GM15510 (cell line): ENCODE results near the gene LDAH.

Source experiments
- POLR2A ChIP-seq: IDR thresholded peaks from 3 replicates; pipeline ENCODE4 v1.6.1; 2011; ENCODE audit warnings: borderline replicate concordance; ENCODE audit not compliant: insufficient read length; ENCODE audit errors: extremely low read depth

LDAH gene

DNA sequence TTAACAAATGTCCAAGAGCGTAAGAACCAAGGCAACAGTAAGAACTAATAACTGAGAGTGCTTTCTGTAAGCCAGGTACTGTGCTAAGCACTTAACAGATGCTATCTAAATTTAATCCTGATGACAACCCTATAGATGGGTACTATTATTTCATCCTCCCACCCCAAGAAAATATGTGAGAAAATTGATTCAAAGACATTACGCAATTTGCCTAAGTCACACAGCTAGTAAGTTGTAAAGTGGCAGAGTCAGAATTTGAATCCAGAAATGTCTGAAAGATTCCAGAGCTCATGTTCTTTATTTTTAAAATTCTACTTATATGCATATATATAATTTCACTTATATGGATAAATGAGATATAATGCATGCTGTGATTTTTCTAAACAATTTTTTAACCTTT, 10.1 kb downstream of the LDAH start:
- no peak for TF ChIP-seq POLR2A

DNA sequence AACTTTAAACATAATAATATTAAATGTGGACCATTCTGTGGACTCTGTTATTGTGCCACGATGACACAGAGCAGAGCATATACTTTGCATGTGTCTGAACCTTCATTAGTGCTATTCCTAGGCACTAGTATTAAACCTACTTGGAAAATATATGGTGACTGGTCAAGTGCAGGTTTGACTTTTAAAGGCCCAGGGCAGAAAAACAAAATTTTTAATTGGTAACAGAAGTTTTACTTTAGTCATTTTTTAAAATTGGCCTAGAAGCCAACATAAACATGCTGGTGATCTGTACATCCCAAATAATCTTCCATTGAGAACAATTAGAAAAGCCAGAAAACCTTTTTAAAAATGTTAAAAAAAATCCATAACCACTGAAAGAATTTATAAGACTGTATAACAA, 16.6 kb downstream of the LDAH start:
- TF ChIP-seq POLR2A, result no peak

GRCh38 chr2:20803974-20804373, 18.9 kb downstream of the LDAH start:
- no peak for TF ChIP-seq POLR2A

- TF ChIP-seq POLR2A, result no peak
Measured at GRCh38 chr2:20803226-20803682, 19.6 kb downstream of the LDAH start.

DNA sequence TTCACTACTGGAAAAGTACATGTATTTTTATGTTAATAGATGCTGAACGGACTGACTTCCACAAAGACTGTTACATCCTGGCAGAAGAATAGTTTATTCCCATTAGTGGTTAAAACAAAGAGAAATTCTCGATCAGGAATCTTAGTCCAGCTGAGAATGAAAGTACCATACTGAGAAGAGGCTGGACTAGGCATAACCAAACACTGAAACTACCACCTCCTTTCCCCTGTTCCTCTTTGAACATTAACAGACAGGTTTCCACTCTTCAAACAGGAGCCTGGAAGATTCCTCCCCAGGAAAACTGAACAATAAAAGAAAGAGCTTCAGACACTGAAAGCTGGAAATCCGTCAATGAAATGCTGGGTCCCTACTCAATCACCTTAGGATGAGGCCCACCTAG, 25.8 kb downstream of the LDAH start:
- no peak for TF ChIP-seq POLR2A

- no peak for TF ChIP-seq POLR2A
Measured at GRCh38 chr2:20796374-20796791, 26.5 kb downstream of the LDAH start.

- no peak for TF ChIP-seq POLR2A
Measured at GRCh38 chr2:20781656-20782265, 41.1 kb downstream of the LDAH start.

DNA sequence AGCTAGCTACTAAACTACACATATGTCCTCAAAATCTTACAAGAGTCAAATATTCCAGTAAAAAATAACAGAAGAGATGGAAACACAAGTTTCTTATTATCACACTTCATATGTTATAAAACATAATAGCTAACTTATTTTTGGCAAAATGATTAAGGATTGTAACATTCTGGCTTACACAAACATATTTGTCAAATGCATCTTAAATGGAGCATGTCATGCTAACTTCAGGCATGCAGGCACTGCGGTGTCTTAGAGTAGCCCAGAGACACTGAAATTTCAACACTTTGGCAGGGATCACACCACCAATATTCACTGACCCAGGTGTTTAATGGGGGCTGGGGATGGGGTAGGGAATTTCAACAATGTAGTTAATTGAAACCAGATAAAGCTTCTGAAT, 51.6 kb downstream of the LDAH start:
- no peak for TF ChIP-seq POLR2A

DNA sequence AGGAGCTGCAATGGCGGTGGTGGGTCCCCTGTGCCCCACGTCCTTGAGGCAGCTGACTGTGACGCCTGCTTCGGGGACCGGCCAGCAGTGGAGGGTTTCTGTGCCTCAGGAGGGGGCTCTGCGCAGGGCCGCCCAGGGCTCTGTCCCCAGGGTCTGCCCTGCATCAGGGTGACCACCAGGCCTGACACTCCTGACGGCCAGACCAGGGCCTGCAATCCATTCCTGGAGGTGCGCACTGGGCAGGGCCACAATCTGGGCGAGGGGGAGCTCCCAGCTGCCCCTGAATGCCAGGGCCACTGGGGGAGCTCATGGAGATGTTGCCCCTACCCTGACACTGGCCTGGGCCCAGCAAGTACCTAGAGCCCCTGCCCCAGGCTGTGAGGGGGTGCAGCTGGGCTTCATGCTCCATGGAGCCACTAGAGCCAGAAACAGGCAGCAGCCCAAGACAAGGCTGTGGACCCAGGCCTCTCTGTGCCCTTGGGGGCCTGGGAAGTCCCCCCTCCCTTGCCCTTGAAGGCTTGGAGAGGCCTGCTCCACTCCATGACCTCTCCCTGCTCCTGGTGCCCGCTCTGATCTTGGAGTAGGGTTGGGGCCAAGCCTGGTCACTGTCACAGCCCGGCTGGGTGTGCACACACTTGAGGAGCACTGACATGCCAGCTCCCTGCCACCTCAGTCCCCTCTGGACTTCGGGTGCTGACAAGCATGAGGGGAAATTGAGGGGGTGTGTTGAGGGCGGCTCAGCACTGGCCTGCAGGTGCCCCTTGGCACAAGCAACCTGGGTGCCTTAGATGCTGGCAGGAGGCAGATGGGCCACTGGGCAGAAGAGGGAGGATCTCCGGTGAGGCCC, 55.9 kb downstream of the LDAH start:
- TF ChIP-seq POLR2A, result no peak

- TF ChIP-seq POLR2A, result no peak
Measured at GRCh38 chr2:20766213-20766612, 56.7 kb downstream of the LDAH start.

- no peak for TF ChIP-seq POLR2A
Measured at GRCh38 chr2:20762945-20763683, 59.8 kb downstream of the LDAH start.

DNA sequence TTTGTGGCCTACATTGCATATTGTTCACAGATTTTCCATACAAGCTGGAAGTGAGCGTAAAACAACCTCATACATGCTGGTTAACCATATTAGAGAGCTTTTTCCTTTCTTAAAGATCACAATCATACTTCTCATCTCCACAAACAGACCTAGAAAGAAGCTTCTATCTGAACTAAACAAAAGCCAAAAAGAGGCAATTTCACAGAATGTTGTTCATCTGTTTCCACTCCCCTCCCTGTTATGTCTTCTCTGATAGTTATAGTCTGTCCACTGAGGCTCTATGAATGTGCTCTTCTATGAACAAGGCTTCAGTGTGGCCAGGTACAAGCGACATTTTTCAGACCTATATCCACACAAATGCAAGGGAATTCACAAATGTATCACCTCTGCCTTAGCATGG, 63.4 kb downstream of the LDAH start:
- no peak for TF ChIP-seq POLR2A

- no peak for TF ChIP-seq POLR2A
Measured at GRCh38 chr2:20758997-20759396, 63.9 kb downstream of the LDAH start.

GRCh38 chr2:20757405-20758090, 65.4 kb downstream of the LDAH start:
- TF ChIP-seq POLR2A, result no peak
